B cell (primary cell): ENCODE results near the gene WDR5.

Experiments
- CTCF ChIP-seq: fragments of 200-600 bp; IDR thresholded peaks from one replicate; pipeline ENCODE4 v1.8.0; 2022; ENCODE audit warnings: antibody characterized with exemption, mild to moderate bottlenecking
- EZH2 ChIP-seq: IDR thresholded peaks from 2 replicates; pipeline ENCODE4 v1.6.1; 2012; ENCODE audit warnings: borderline replicate concordance, low read depth, mild to moderate bottlenecking, moderate library complexity, low read length; ENCODE audit not compliant: insufficient read depth, poor library complexity, severe bottlenecking

- TF ChIP-seq CTCF (no peak), EZH2 (no peak)
Measured at GRCh38 chr9:134159566-134160245, 23.8 kb downstream of the WDR5 start.
